Endothelial cell of hepatic sinusoid (primary cell): ENCODE data around the gene BAZ1B.

Experiments
- in situ Hi-C: cut with HindIII; loops from 2 replicates; pipeline ENCODE4 v1.10.0; 2017; ENCODE audit warnings: low sequenced_read_pairs

The BAZ1B gene

DNA sequence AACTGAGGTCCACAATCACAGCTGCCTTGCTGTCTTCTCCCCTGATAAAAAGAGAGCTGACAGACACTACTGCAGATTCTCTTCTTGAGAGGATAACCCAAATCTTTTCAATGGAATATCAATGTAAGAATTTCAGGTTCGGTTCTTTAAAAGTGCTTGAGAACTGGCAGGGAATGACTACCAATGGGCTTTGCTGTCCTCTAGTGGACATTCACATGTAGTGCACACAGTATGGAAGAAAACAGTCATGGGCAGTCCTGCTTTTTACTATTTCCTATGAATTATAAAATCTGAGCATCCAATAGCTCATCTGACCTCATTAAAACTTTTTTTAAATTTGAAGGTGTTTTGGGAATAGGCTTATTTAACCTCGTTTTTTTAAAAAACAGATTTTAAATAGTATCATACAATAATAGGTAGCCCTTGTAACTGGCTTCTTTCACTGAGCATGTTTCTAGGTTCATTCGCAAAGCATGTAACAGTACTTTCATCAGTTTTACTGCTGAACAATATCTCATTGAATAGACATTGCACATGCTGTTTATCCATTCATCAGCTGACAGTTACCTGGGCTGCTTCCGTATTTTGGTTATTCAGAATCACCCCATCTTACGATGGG is 70.2 kb downstream of the BAZ1B start:
- in situ Hi-C loops: no loop called here

DNA sequence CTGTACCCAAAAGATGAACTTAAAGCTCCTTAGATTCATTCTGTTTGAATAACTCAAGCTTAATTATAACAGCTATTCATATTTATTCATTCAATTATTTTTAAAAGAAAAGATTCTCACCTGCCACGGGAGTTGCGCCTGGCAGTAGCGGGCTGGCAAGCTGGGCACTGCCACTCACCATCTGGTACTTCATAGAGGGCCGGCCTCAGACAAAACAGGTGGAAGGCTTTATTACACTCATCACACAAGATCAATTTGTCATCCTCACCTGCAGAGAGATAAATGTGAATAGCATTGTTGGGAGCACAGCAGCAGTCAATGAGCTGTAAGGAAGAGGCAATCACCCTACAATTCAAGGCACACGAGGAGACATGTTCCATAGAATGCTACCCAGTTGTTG is 72.7 kb downstream of the BAZ1B start:
- in situ Hi-C loops: loop anchor here (5.0 kb wide), 1 partner anchor 107 kb away; no protein-coding TSS in a partner anchor

DNA sequence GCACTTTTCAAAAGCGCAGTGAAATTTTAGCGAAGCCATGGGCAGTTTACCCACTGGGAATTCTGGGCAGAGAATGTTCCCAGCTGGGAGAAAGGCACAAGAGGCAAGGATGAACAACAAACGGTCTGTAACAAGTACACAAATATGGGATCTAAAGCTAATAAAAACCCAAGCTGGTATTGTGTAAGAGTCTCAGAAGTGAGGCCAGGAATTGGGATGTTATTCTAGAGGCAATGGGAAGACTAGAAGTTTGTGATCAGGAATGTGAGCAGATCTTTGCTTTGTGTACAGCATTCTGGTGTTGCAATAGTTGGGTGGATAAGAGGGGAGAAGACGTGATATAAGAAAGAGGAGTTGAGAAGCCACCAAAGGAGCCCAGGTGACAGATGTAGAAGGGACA is 73.5 kb downstream of the BAZ1B start:
- in situ Hi-C loops: loop anchor here (5.0 kb wide), 1 partner anchor 106 kb away; no protein-coding TSS in a partner anchor

DNA sequence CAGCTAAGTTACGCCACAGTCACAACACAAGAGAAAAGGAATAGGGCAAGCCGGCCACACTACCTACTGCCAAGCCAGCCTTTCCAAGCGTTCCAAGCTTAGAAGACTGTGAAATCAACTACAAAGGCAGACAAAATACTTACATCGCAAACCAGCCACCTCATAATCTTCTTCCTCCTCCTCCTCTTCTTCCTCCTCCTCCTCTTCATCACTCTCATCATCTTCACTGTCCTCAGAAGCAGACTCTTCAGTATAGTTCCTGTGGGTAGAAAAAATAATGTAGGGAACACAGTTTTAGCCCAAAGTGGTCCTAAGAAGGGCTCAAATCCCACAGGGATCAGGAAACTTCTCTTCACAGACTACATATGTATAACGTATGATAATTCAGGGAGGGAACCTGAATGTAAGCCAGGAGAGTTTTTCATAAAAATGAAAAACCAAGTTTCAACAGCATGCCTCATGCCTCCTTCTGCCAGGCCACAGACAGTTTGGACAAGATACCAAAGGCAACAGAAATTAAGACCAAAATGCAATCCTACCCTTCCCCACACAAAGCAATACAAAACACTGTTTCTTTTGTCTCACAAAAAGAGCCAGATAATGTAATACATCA is 74.9 kb downstream of the BAZ1B start:
- in situ Hi-C loops: loop anchor here (5.0 kb wide), 1 partner anchor 105 kb away; no protein-coding TSS in a partner anchor

DNA sequence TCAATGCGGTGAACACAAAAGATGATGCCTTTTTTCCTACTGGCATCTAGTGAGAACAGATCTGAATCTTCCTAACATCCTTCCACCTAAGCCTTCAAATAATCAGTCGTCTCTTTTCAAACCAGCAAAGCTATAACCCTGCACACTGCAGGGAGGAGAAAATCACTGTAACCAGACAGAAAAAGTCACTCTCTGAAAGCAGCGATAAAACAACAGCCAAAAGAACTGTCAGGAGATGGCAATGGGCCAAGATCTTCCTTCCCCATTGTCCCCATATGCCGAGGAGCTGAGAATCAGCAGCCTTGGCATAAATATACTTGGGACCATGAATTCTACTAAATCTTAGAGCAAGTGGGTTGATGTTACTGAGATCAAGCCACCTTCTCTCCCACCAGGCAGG is 75.4 kb downstream of the BAZ1B start:
- in situ Hi-C loops: loop anchor here (5.0 kb wide), 1 partner anchor 104 kb away; no protein-coding TSS in a partner anchor

DNA sequence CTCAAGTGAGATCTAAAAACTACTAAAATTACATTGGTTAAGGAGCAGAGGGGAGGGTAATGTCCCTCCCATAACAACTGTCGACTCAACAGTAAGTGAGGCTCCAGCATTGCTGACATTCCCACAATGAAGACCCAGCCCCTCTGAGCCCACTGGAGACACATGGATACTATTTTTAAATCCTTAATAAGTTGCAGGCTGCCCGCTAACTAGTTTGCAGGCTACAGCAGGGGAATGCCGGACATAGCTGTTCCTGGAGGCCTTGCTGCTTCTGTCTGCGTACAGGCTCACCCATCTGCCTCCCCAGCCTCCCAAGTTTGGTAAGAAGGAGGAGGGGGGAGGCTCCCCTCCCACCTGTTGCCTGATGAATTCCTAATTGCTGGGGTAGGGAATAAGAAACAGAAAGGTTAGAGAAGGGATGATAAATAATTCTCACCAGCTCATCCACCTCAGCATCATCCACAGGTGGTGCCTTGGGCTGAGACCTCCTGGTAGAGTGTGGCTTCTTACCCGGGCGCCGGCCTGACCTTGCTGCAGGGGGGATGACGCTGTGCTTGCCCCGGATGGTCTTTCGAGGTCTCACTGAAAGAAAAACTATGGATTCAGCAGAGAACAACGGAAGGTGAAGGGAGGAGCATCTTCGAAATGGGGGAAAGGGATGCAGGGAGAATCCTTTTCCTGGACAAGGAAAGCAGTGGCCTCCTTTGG is 78.4 kb downstream of the BAZ1B start:
- in situ Hi-C loops: loop anchor here (5.0 kb wide), 1 partner anchor 74 kb away; no protein-coding TSS in a partner anchor

DNA sequence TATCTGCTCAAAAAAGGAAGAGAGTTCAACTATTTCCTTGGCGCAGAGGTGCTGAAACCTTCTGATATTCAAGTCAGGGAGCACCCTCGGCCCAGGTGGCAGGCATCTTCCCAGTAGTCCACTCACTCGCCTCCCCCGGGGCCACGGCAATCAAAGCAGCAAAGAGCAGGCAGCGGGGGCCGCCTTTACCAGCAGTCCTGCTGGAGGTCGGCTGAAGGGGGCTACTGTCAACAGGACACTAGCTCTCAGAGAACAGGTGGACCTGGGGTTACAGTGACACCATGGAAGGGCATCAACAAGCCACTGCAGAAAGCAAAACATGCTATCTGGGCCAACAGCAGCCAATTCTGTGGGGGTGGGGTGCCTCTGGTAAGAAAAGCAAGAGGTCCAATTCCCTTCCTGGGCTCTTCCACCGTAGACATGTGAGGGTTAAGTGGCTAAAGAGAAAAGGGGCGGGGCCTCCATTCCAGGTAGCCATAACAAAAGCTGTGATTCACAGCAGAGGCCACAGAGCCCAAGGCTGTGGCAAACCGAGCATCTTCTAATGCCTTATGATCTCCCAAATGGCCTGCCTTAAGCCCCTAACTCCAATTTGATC is 79.1 kb downstream of the BAZ1B start:
- in situ Hi-C loops: loop anchor here (5.0 kb wide), 1 partner anchor 74 kb away; no protein-coding TSS in a partner anchor

DNA sequence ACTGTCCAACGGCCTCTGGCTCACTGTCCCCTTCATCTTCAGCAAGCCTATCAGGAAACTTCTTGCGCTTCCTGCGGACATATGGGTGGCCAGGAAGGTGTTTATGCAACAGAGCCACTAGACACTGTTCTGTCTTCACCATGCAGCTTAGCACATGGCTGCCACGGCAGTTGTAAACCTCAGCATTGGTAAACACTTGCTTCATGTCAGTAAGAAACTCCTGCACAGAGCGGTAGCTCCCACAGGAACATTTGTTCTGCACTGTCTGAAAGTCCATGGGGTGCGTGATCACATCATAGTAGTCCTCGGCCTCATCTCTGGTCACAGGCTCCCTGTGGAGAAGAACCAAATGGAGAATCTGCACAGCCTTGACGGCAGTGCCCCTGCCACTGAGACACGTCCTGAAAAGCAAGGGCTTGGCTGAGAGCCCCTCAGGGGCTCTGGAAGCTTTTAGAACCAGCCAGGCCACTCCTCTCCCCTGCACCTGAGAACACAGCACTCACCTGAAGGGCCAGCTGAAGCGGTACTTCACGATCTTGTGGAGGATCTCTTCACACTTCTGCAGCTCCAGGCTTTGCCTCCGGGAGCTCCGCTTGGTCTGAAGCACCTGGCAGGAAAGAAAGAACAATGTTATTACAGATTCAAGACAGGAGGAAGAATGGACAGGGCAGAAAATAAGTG is 79.7 kb downstream of the BAZ1B start:
- in situ Hi-C loops: loop anchor here (5.0 kb wide), 1 partner anchor 75 kb away; no protein-coding TSS in a partner anchor

DNA sequence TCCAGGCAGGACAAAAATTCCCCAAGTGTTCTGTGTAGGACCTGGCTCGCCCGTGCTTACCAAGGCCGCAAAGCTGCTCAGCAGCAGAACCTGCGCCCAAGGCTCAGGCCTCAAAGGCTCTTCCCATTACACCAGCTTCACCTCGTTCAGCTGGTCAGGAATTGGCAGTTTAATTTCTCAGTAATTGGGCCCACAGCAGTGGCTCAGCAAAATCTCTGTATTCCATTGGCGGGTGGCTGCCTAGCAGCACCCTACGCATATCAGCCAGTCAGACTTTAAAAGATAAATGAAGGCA is 82.7 kb downstream of the BAZ1B start:
- in situ Hi-C loops: no loop called here

DNA sequence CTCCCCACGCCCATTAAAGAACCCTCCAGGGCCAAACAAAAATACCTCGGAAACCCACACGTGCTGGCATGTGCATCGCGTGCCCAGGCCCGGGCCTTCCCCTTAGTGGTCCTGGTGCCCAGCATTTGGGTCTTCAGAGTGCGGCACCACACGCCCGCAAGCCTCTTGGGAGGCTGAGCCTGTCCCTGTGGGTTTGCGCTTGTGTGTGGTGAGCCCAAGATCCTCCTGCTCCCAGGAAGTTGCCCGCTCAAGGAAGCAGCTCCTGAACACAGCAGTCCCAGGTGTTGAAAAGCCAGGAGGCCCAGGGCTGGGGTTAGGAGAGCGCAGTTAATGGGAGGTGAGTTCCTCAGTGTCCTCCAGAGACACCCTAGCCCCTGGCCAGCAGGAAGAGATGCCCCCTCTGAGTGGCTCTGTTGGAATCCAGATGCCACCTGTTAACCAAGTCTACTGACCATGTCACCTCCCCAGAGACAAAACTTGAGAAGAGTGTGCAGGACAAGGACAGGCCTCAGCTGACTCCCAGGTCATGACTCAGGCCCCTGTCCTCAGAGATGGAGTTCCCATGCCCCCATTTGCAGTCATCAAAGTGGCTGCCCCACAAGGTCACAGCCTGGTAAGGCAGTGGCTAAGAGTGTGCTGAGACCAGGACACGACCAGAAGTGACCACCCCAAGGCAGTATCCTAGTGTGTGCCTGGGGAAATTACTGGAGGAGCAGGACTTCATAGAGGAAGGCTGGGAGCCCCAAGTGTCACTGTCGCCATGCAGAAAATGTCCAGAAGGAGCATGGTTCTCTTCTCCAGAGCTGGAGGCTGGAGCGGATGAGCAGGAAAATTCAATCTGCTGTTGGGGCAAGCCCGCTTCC is 83.3 kb downstream of the BAZ1B start:
- in situ Hi-C loops: no loop called here

DNA sequence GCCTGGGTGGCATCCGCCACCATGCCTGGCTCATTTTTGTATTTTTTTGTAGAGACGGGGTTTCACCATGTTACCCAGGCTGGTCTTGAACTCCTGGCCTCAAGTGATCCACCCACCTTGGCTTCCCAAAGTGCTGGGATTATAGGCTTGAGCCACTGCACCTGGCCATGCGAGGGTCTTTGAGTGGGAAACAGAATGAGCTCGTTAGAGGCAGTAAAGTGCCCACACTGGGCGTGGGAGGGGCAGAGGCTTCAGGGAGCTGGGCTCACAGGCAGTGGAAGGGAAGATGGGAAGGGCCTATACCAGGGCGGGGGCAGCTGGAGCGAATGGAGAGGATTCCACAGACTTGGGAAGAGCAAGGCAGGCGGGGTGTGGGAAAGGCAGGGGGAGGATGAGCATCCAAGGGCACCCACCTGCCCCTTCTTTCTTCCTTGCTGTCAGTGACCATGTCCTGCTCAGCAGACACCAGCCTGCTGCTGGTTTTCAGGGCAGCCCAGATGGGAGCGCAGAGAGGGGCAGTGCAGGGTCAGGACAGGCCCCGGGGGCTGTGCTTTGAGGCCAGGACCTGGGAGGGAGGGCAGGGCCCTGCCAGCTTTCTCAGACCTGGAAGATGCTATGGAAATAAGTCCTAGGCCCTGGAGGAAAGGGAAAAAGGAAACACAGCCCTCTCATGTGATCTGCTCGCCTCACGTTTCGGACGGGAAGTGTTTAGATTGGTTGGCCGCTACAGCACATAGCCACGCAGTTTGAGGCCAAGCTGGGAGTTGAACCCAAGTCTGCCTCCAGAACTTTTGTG is 84.3 kb downstream of the BAZ1B start:
- in situ Hi-C loops: no loop called here

DNA sequence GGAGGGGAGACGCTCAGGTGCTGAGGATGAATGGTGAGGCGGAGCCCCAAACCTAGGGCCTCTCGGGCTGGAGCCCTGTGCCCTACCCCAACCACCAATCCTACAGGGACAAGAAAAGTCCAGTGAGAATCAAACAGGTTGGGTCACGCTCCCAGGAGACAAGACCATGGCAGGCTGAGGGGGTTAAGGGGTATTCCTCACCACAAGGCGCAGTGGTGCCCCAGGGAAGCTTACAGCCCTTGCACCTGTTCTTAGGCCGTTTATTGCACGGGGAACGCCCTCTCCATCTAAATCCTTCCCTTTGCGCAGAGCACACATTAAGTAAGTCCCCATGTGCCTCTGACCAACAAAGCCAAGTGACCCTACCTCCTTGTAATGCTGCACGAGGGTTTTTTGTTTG is 85.0 kb downstream of the BAZ1B start:
- in situ Hi-C loops: no loop called here

DNA sequence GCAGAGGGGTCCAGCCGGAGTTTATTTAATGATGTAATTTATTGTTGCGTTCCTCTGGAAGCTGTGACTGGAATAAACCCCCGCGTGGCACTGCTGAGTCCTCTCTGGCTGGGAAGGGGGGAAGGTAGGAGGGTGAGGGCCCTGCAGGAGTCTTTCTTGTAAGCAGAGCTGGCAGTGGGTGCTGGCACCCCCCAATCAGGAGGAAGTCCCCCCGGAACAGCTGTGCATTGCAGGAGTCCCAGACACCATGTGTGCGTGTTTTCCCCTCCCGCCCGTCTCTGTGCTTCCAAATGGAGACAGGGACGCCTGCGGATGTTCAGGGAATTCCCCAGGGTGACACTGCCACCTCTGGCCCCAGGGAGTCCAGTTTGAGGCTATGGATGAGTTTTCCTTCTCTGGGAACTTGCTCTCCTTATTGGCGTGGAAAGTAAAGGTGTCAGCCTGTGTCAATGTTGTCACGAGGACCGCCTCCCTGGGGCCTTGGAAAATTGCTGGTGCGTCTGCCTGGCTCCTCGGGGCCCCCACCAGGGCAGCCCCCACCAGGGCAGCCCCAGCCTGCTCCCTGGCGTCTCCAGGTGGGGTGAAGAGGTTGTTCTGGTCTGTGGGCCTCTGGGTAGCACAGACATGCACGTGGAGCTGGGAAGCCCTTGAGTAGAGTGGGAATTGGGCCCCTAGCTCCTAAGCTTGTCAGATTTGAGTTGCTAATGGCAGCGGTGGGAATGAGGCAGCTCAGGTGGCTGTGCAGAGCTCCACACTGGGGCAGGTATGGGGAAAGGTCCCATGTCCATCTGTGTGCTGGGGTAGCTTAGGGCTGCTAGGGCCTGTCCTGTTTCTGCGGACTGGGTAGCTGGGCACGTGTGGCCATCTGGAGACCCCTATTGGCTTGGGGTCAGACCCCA is 85.8 kb downstream of the BAZ1B start:
- in situ Hi-C loops: no loop called here

DNA sequence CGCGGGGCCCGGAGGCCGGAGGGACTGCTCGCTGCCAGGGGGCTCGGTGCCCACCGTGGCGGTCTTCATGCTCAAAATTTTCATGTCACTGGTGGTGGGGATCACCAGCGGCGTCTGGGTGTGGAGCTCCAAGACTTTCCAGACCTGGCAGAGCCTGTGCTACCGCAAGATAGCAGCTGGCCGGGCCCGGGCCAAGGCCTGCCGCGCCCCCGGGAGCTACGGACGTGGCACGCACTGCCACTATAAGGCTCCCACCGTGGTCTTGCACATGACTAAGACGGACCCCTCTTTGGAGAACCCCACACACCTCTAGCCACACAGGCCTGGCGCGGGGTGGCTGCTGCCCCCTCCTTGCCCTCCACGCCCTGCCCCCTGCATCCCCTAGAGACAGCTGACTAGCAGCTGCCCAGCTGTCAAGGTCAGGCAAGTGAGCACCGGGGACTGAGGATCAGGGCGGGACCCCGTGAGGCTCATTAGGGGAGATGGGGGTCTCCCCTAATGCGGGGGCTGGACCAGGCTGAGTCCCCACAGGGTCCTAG is 86.6 kb downstream of the BAZ1B start:
- in situ Hi-C loops: no loop called here

DNA sequence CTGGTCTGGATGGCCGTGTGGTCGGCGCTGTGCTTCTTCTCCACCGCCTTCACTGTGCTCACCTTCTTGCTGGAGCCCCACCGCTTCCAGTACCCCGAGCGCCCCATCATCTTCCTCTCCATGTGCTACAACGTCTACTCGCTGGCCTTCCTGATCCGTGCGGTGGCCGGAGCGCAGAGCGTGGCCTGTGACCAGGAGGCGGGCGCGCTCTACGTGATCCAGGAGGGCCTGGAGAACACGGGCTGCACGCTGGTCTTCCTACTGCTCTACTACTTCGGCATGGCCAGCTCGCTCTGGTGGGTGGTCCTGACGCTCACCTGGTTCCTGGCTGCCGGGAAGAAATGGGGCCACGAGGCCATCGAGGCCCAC is 87.4 kb downstream of the BAZ1B start:
- in situ Hi-C loops: no loop called here

DNA sequence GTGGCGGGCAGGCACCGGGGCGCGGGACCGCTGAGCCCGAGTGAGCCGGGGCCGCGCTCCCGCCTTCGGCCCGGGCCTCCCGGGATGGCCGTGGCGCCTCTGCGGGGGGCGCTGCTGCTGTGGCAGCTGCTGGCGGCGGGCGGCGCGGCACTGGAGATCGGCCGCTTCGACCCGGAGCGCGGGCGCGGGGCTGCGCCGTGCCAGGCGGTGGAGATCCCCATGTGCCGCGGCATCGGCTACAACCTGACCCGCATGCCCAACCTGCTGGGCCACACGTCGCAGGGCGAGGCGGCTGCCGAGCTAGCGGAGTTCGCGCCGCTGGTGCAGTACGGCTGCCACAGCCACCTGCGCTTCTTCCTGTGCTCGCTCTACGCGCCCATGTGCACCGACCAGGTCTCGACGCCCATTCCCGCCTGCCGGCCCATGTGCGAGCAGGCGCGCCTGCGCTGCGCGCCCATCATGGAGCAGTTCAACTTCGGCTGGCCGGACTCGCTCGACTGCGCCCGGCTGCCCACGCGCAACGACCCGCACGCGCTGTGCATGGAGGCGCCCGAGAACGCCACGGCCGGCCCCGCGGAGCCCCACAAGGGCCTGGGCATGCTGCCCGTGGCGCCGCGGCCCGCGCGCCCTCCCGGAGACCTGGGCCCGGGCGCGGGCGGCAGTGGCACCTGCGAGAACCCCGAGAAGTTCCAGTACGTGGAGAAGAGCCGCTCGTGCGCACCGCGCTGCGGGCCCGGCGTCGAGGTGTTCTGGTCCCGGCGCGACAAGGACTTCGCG is 88.0 kb downstream of the BAZ1B start:
- in situ Hi-C loops: no loop called here

DNA sequence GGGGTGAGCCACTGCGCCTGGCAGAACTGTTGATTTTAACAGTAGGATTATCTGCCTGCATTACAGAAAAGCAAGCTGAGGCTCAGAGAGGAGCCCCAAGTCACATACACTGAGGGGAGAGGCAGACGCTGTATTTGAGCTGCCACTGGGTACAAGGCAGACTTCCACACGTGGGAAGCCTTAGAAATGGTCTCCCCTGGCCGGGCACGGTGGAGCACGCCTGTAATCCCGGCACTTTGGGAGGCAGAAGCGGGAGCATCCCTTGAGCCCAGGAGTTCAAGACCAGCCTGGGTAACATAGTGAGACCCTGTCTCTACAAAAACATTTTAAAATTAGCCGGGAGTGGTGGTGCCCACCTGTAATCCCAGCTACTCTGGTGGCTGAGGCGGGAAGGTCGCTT is 89.4 kb downstream of the BAZ1B start:
- in situ Hi-C loops: no loop called here
